H9 (cell line): ENCODE measurements around the gene WEE1. TPM values are rescaled to one million over a fixed set of nuclear protein-coding genes. Genes with fewer than 3 reads are reported as not detected.

Source experiments
- DNase-seq: peaks from one replicate; pipeline ENCODE4 v3.0.0-alpha.2; 2017
- H2AFZ ChIP-seq: one replicate; pipeline ENCODE4 v1.6.1; 2013; ENCODE audit warnings: mild to moderate bottlenecking, low read length, control low read depth, moderate library complexity
- H2AK5ac ChIP-seq: 2 replicates; pipeline ENCODE4 v1.6.1; 2013; ENCODE audit warnings: low read length, control low read depth, mixed read lengths; ENCODE audit not compliant: insufficient read length
- H2BK120ac ChIP-seq: one replicate; pipeline ENCODE4 v1.6.1; 2013; ENCODE audit warnings: low read depth, mild to moderate bottlenecking, low read length, control low read depth, inconsistent platforms; ENCODE audit not compliant: poor library complexity, severe bottlenecking
- H2BK12ac ChIP-seq: 2 replicates; pipeline ENCODE4 v1.6.1; 2013; ENCODE audit warnings: low read length, control low read depth, mixed read lengths, low read depth; ENCODE audit not compliant: insufficient read length
- H2BK15ac ChIP-seq: 2 replicates; pipeline ENCODE4 v1.6.1; 2013; ENCODE audit warnings: low read depth, low read length, control low read depth
- H2BK20ac ChIP-seq: one replicate; pipeline ENCODE4 v1.6.1; 2013; ENCODE audit warnings: low read depth, mild to moderate bottlenecking, low read length, control low read depth, inconsistent platforms; ENCODE audit not compliant: poor library complexity, severe bottlenecking
- H2BK5ac ChIP-seq: 2 replicates; pipeline ENCODE4 v1.6.1; 2013; ENCODE audit warnings: low read length, control low read depth, mixed read lengths; ENCODE audit not compliant: insufficient read length
- H3K14ac ChIP-seq: 2 replicates; pipeline ENCODE4 v1.6.1; 2013; ENCODE audit warnings: low read length, control low read depth; ENCODE audit not compliant: insufficient read depth
- H3K18ac ChIP-seq: 2 replicates; pipeline ENCODE4 v1.6.1; 2013; ENCODE audit warnings: low read depth, mild to moderate bottlenecking, mixed read lengths, low read length, control low read depth; ENCODE audit not compliant: insufficient read length
- H3K23ac ChIP-seq: 2 replicates; pipeline ENCODE4 v1.6.1; 2013; ENCODE audit warnings: low read length, control low read depth, mixed read lengths, low read depth; ENCODE audit not compliant: insufficient read length
- H3K23me2 ChIP-seq: 2 replicates; pipeline ENCODE4 v1.6.1; 2013; ENCODE audit warnings: low read depth, mild to moderate bottlenecking, mixed read lengths, low read length, control low read depth; ENCODE audit not compliant: insufficient read length, poor library complexity, severe bottlenecking
- H3K27ac ChIP-seq: 2 replicates; pipeline ENCODE4 v1.5.1; 2013; ENCODE audit warnings: low read length, control low read depth, mixed read lengths, low read depth; ENCODE audit not compliant: insufficient read length
- H3K27me3 ChIP-seq: 2 replicates; pipeline ENCODE4 v1.6.1; 2013; ENCODE audit warnings: low read length, control low read depth, inconsistent platforms; ENCODE audit not compliant: insufficient read depth
- H3K4ac ChIP-seq: 2 replicates; pipeline ENCODE4 v1.6.1; 2013; ENCODE audit warnings: low read depth, mild to moderate bottlenecking, control low read depth, inconsistent platforms, low read length, moderate library complexity
- H3K4me1 ChIP-seq: 2 replicates; pipeline ENCODE4 v1.6.1; 2013; ENCODE audit warnings: low read length, control low read depth, inconsistent platforms; ENCODE audit not compliant: insufficient read depth
- H3K4me2 ChIP-seq: 2 replicates; pipeline ENCODE4 v1.6.1; 2013; ENCODE audit warnings: low read length, control low read depth, mixed read lengths; ENCODE audit not compliant: insufficient read length, insufficient read depth
- H3K56ac ChIP-seq: 2 replicates; pipeline ENCODE4 v1.6.1; 2013; ENCODE audit warnings: low read depth, mild to moderate bottlenecking, mixed read lengths, low read length, control low read depth; ENCODE audit not compliant: insufficient read length
- H3K79me1 ChIP-seq: 2 replicates; pipeline ENCODE4 v1.6.1; 2013; ENCODE audit warnings: low read depth, mild to moderate bottlenecking, moderate library complexity, low read length, control low read depth, inconsistent platforms; ENCODE audit not compliant: insufficient read depth, poor library complexity, severe bottlenecking
- H3K79me2 ChIP-seq: 2 replicates; pipeline ENCODE4 v1.6.1; 2013; ENCODE audit warnings: low read length, control low read depth, inconsistent platforms; ENCODE audit not compliant: insufficient read depth
- H3K9ac ChIP-seq: 2 replicates; pipeline ENCODE4 v1.6.1; 2013; ENCODE audit warnings: low read length, control low read depth, mixed read lengths; ENCODE audit not compliant: insufficient read length; ENCODE audit errors: extremely low read depth
- H3K9me3 ChIP-seq: one replicate; pipeline ENCODE4 v1.6.1; 2013; ENCODE audit warnings: low read depth, low read length, inconsistent platforms; ENCODE audit not compliant: control insufficient read depth
- H3T11ph ChIP-seq: one replicate; pipeline ENCODE4 v1.6.1; 2013; ENCODE audit warnings: mild to moderate bottlenecking, low read length, control low read depth, inconsistent platforms
- H4K20me1 ChIP-seq: one replicate; pipeline ENCODE4 v1.6.1; 2013; ENCODE audit not compliant: control insufficient read depth, insufficient read length, insufficient read depth
- H4K5ac ChIP-seq: 2 replicates; pipeline ENCODE4 v1.6.1; 2013; ENCODE audit warnings: low read depth, mild to moderate bottlenecking, mixed read lengths, low read length, control low read depth; ENCODE audit not compliant: insufficient read length
- H4K8ac ChIP-seq: replicated peaks from 2 replicates; pipeline ENCODE4 v1.6.1; 2013; ENCODE audit warnings: low read length, control low read depth, mixed read lengths, low read depth; ENCODE audit not compliant: insufficient read length
- H4K91ac ChIP-seq: 2 replicates; pipeline ENCODE4 v1.6.1; 2013; ENCODE audit warnings: low read depth, mild to moderate bottlenecking, moderate library complexity, mixed read lengths, low read length, control low read depth; ENCODE audit not compliant: insufficient read length
- H3K27ac Mint-ChIP-seq, 3 experiments: 2 replicates in 2 of 3; 3 replicates in 1 of 3; pipeline ENCODE4 v1.8.0; 2020 to 2021; ENCODE audit warnings: mixed read lengths in 3 of 3, mild to moderate bottlenecking in 1 of 3, moderate library complexity in 1 of 3
- H3K27me3 Mint-ChIP-seq: 2 replicates; pipeline ENCODE4 v1.8.0; 2021; ENCODE audit warnings: low read depth, mild to moderate bottlenecking, moderate library complexity, mixed read lengths
- H3K36me3 Mint-ChIP-seq, 3 experiments: 2 replicates in 2 of 3; 3 replicates in 1 of 3; pipeline ENCODE4 v1.8.0; 2020 to 2021; ENCODE audit warnings: low read depth in 3 of 3, mixed read lengths in 3 of 3; ENCODE audit not compliant: insufficient read depth in 1 of 3
- H3K4me1 Mint-ChIP-seq, 2 experiments: 2 replicates each; pipeline ENCODE4 v1.8.0; 2020; ENCODE audit warnings: mixed read lengths in 2 of 2
- H3K4me3 Mint-ChIP-seq, 2 experiments: 2 replicates in 1 of 2; 3 replicates in 1 of 2; pipeline ENCODE4 v1.8.0; 2020 to 2021; ENCODE audit warnings: mild to moderate bottlenecking in 2 of 2, mixed read lengths in 2 of 2, moderate library complexity in 1 of 2
- H3K9me3 Mint-ChIP-seq, 2 experiments: 2 replicates in 1 of 2; 3 replicates in 1 of 2; pipeline ENCODE4 v1.8.0; 2020; ENCODE audit warnings: mild to moderate bottlenecking in 2 of 2, mixed read lengths in 2 of 2, moderate library complexity in 1 of 2
- WGBS: extraction: QIAGEN DNeasy Blood & Tissue Kit; methylation state at CpG from one replicate; pipeline ENCODE4 v1.1.7; 2013; ENCODE audit warnings: missing lambda C conversion rate, low lambda C conversion rate, mixed read lengths; ENCODE audit not compliant: insufficient read length; ENCODE audit errors: extremely low coverage; 5-methylcytosine and 5-hydroxymethylcytosine counted together
- total RNA-seq: library from RNA; stranded (reverse); gene quantifications from 2 replicates; pipeline ENCODE4 v1.2.1, GENCODE V29; 2021
- TF ChIP-seq, protein P1 (sequence below): fragments of 200-600 bp; sonication (generic); conservative IDR thresholded peaks from 3 replicates; pipeline ENCODE4 v1.8.0; 2021; ENCODE audit warnings: antibody characterized with exemption, mild to moderate bottlenecking

Gene WEE1
- total RNA-seq, 1 experiment from 2014 or later = 142 TPM

DNA sequence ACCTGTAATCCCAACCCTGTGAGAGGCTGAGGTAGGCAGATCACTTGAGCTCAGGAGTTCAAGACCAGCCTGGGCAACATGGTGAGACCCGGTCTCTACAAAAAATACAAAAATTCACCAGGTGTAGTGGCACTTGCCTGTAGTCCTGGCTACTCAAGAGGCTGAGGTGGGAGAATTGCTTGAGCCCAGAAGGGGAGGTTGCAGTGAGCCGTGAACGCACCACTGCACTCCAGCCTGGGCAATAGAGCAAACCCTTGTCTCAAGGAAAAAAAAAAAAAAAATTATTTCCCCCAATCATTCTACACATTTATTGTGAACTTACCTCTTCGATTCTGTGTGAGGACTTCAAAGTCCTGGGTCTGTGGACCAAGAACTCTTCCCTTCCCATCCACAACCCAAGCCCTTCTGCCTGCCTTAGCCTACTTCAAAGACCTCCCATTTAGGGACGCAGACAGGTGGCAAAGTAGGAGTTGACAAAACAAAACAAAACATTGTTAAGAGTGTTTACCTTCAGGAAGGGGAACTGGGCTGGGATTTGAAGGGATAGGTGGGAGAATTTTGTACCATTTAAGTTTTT is 3.8 kb upstream of the WEE1 start:
- WGBS = no CpG with 5 or more reads among the region's 5 CpGs
- Histone ChIP-seq H3K56ac (no peak overlapping the region), H3K27me3 (no peaks in the 10 kb centered on the region), H3K79me1 (no peaks in the 10 kb centered on the region), H4K8ac (no peak overlapping the region), H3T11ph (no peak overlapping the region), H2AFZ (no peak overlapping the region), H3K4me2 (no peak overlapping the region), H3K4ac (no peak overlapping the region), H2BK5ac (no peak overlapping the region), H3K27ac (peak overlapping the region; percentile 87), H3K9me3 (no peaks in the 10 kb centered on the region), H3K18ac (peak overlapping the region; percentile 93), H3K9ac (no peak overlapping the region), H2BK120ac (peak overlapping the region; percentile 31), H4K5ac (no peak overlapping the region), H4K91ac (no peak overlapping the region), H2BK12ac (no peak overlapping the region), H3K23ac (no peak overlapping the region), H2BK20ac (no peak overlapping the region), H3K14ac (peak overlapping the region; percentile 33; the same call in 1 of the 2 replicates), H3K79me2 (peaks cover 3% of the 10 kb centered on the region; the same call in 1 of the 2 replicates), H3K23me2 (peaks cover 8% of the 10 kb centered on the region), H2BK15ac (no peak overlapping the region), H2AK5ac (no peak overlapping the region), H4K20me1 (no peaks in the 10 kb centered on the region), H3K4me1 (peaks cover 8% of the 10 kb centered on the region; the same call in 1 of the 2 replicates)
- no peak overlapping the region for H3K4me3 Mint-ChIP-seq
- TF ChIP-seq, protein P1, sequence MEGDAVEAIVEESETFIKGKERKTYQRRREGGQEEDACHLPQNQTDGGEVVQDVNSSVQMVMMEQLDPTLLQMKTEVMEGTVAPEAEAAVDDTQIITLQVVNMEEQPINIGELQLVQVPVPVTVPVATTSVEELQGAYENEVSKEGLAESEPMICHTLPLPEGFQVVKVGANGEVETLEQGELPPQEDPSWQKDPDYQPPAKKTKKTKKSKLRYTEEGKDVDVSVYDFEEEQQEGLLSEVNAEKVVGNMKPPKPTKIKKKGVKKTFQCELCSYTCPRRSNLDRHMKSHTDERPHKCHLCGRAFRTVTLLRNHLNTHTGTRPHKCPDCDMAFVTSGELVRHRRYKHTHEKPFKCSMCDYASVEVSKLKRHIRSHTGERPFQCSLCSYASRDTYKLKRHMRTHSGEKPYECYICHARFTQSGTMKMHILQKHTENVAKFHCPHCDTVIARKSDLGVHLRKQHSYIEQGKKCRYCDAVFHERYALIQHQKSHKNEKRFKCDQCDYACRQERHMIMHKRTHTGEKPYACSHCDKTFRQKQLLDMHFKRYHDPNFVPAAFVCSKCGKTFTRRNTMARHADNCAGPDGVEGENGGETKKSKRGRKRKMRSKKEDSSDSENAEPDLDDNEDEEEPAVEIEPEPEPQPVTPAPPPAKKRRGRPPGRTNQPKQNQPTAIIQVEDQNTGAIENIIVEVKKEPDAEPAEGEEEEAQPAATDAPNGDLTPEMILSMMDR = no peak
- H3K36me3 Mint-ChIP-seq = peaks cover 2 to 3% (median 3%) of the 10 kb centered on the region in 3 experiments; a peak in 6 of 7 replicates
- no peaks in the 10 kb centered on the region for H3K27me3 Mint-ChIP-seq
- no peak for DNase-seq
- H3K9me3 Mint-ChIP-seq = peaks cover 0 to under 1% of the 10 kb centered on the region in 2 experiments; a peak in 1 of 5 replicates
- H3K4me1 Mint-ChIP-seq = peaks cover 50 to 51% of the 10 kb centered on the region in 2 experiments
- peak overlapping the region; percentile 96 to 97 (median 96) for H3K27ac Mint-ChIP-seq
